Neural cell (in vitro differentiated cells): Measurements from ENCODE around the gene LRCH2. TPM values are rescaled to one million over a fixed set of nuclear protein-coding genes. Genes with fewer than 3 reads are reported as not detected.

Experiments
- H2AFZ ChIP-seq: fragments of 200-600, 300-800 bp; sonication (generic), shearing (Covaris generic); 2 replicates; pipeline ENCODE4 v1.6.0; 2014; ENCODE audit warnings: low read depth, mild to moderate bottlenecking, antibody characterized with exemption, low read length, moderate library complexity
- H3F3A ChIP-seq: fragments of 200-600 bp; shearing (Covaris generic); 2 replicates; pipeline ENCODE4 v1.6.1; 2016; ENCODE audit warnings: mild to moderate bottlenecking, moderate library complexity, mixed read lengths, antibody characterized with exemption, low read length; ENCODE audit not compliant: insufficient read depth, poor library complexity, severe bottlenecking
- H3K27ac ChIP-seq: fragments of 200-600, 300-800 bp; sonication (generic), shearing (Covaris generic); 2 replicates; pipeline ENCODE4 v1.5.1; 2014; ENCODE audit warnings: mild to moderate bottlenecking, low read length, moderate library complexity
- H3K27me3 ChIP-seq: fragments of 300-800, 200-600 bp; sonication (generic), shearing (Covaris generic); 2 replicates; pipeline ENCODE4 v1.6.0; 2014; ENCODE audit warnings: mild to moderate bottlenecking, low read depth, low read length, moderate library complexity; ENCODE audit not compliant: insufficient read depth
- H3K36me3 ChIP-seq: fragments of 300-800, 200-600 bp; sonication (generic), shearing (Covaris generic); 2 replicates; pipeline ENCODE4 v1.5.1; 2014; ENCODE audit warnings: mild to moderate bottlenecking, antibody characterized with exemption, low read length, moderate library complexity; ENCODE audit not compliant: insufficient read depth
- H3K4me2 ChIP-seq: fragments of 300-800, 200-600 bp; sonication (generic), shearing (Covaris generic); 2 replicates; pipeline ENCODE4 v1.6.0; 2014; ENCODE audit warnings: mild to moderate bottlenecking, low read length
- H3K4me3 ChIP-seq: fragments of 300-800, 200-600 bp; sonication (generic), shearing (Covaris generic); 2 replicates; pipeline ENCODE4 v1.5.1; 2014; ENCODE audit warnings: mild to moderate bottlenecking, low read length, moderate library complexity
- H3K79me2 ChIP-seq: fragments of 200-600 bp; shearing (Covaris generic); replicated peaks from 2 replicates; pipeline ENCODE4 v1.6.0; 2014; ENCODE audit warnings: mild to moderate bottlenecking, low read length, moderate library complexity; ENCODE audit not compliant: insufficient read depth
- H3K9ac ChIP-seq: fragments of 300-800, 200-600 bp; sonication (generic), shearing (Covaris generic); 2 replicates; pipeline ENCODE4 v1.6.1; 2016; ENCODE audit warnings: mild to moderate bottlenecking, low read length, mixed read lengths
- H3K9me2 ChIP-seq: fragments of 200-600 bp; shearing (Covaris generic); 2 replicates; pipeline ENCODE4 v1.6.1; 2016; ENCODE audit warnings: mild to moderate bottlenecking, low read length, mixed read lengths; ENCODE audit not compliant: insufficient read depth
- H3K9me3 ChIP-seq: fragments of 200-600, 300-800 bp; sonication (generic), shearing (Covaris generic); 2 replicates; pipeline ENCODE4 v1.6.1; 2016; ENCODE audit warnings: mild to moderate bottlenecking, mixed run types, low read length, moderate library complexity, mixed read lengths
- H4K20me1 ChIP-seq: fragments of 200-600 bp; shearing (Covaris generic); 2 replicates; pipeline ENCODE4 v1.6.1; 2016; ENCODE audit warnings: mild to moderate bottlenecking, mixed run types; ENCODE audit not compliant: insufficient read depth
- CTCF ChIP-seq: fragments of 450-650 bp; IDR thresholded peaks from 2 replicates; pipeline ENCODE4 v1.5.1; 2014; ENCODE audit warnings: antibody characterized with exemption, mild to moderate bottlenecking, moderate library complexity; ENCODE audit not compliant: poor library complexity, severe bottlenecking
- EP300 ChIP-seq: fragments of 450-650 bp; conservative IDR thresholded peaks from 2 replicates; pipeline ENCODE4 v1.6.1; 2014; ENCODE audit warnings: antibody characterized with exemption, mild to moderate bottlenecking, moderate library complexity; ENCODE audit not compliant: poor library complexity, severe bottlenecking
- EZH2 ChIP-seq: fragments of 200-600, 300-800 bp; shearing (Covaris generic), sonication (generic); IDR thresholded peaks from 2 replicates; pipeline ENCODE4 v1.6.1; 2014; ENCODE audit warnings: antibody characterized with exemption, low read length, borderline replicate concordance, mild to moderate bottlenecking; ENCODE audit not compliant: insufficient read depth, poor library complexity, severe bottlenecking
- MXI1 ChIP-seq: fragments of 450-650 bp; conservative IDR thresholded peaks from 2 replicates; pipeline ENCODE4 v1.6.1; 2014; ENCODE audit warnings: antibody characterized with exemption, mild to moderate bottlenecking; ENCODE audit not compliant: poor library complexity, severe bottlenecking
- POLR2AphosphoS5 ChIP-seq: IDR thresholded peaks from 2 replicates; pipeline ENCODE4 v1.6.1; 2012
- RAD21 ChIP-seq: fragments of 450-650 bp; conservative IDR thresholded peaks from 2 replicates; pipeline ENCODE4 v1.6.1; 2014; ENCODE audit warnings: antibody characterized with exemption, mild to moderate bottlenecking, moderate library complexity
- REST ChIP-seq: IDR thresholded peaks from 2 replicates; pipeline ENCODE4 v1.6.1; 2012; ENCODE audit warnings: borderline replicate concordance
- SMC3 ChIP-seq: fragments of 450-650 bp; conservative IDR thresholded peaks from 2 replicates; pipeline ENCODE4 v1.6.1; 2014; ENCODE audit warnings: antibody characterized with exemption, mild to moderate bottlenecking, moderate library complexity; ENCODE audit not compliant: poor library complexity
- TAF1 ChIP-seq: IDR thresholded peaks from 2 replicates; pipeline ENCODE4 v1.6.1; 2012; ENCODE audit warnings: low read depth
- polyA plus RNA-seq: library from polyadenylated mRNA; depleted of rRNA; stranded (reverse); fragments of >200 nt; gene quantifications from 2 replicates; pipeline ENCODE4 v1.2.3, GENCODE V29; 2014

The LRCH2 gene
- polyA plus RNA-seq, 1 donor from 2014 or later, result 46.6 TPM

DNA sequence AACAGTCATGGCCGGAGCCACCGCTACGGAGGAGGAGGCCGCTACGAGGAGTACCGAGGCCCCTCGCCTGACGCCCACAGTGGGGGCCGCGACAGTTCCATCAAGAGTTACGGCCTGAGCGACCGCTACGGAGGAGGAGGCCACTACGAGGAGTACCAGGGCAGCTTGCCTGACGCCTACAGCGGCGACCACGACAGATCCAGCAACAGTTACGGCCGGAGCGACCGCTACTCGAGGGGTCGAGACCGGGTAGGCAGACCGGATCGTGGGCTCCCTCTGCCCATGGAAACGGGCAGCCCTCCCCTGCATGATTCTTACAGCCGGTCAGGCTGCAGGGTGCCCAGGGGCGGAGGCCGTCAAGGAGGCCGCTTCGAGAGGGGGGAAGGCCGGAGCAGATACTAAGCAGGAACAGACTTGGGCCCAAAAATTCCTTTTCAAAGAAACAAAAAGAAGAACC lies 41.6 kb downstream of the LRCH2 start:
- Histone ChIP-seq H4K20me1 (no peaks in the 10 kb centered on the region), H3K27ac (no peak overlapping the region), H3K9ac (no peak overlapping the region), H3K36me3 (no peaks in the 10 kb centered on the region), H3K79me2 (peaks cover 8% of the 10 kb centered on the region), H3K9me3 (no peaks in the 10 kb centered on the region), H3F3A (no peaks in the 10 kb centered on the region), H2AFZ (no peak overlapping the region), H3K9me2 (no peaks in the 10 kb centered on the region), H3K27me3 (no peaks in the 10 kb centered on the region), H3K4me2 (no peak overlapping the region), H3K4me3 (no peak overlapping the region)
- no peak for TF ChIP-seq POLR2AphosphoS5
- TF ChIP-seq EP300, result no peak
- no peak for TF ChIP-seq SMC3
- TF ChIP-seq RAD21, result no peak
- no peak for TF ChIP-seq EZH2
- TF ChIP-seq MXI1, result no peak
- TF ChIP-seq REST, result no peak
- TF ChIP-seq CTCF, result no peak
- no peak for TF ChIP-seq TAF1

- H3K27ac ChIP-seq, result no peak overlapping the region
- TF ChIP-seq SMC3, result no peak
- no peak for TF ChIP-seq EZH2
- no peak for TF ChIP-seq REST
- no peak for TF ChIP-seq EP300
- TF ChIP-seq RAD21, result no peak
- TF ChIP-seq POLR2AphosphoS5, result no peak
- no peak for TF ChIP-seq TAF1
- no peak for TF ChIP-seq CTCF
- TF ChIP-seq MXI1, result no peak
- H3K4me3 ChIP-seq, result no peak overlapping the region
- H3K4me2 ChIP-seq, result no peak overlapping the region
- H2AFZ ChIP-seq, result no peak overlapping the region
- H3K79me2 ChIP-seq, result peaks cover 2% of the 10 kb centered on the region
- no peaks in the 10 kb centered on the region for H3K9me2 ChIP-seq
- H3K9me3 ChIP-seq, result no peaks in the 10 kb centered on the region
- no peaks in the 10 kb centered on the region for H3F3A ChIP-seq
- no peak overlapping the region for H3K9ac ChIP-seq
- no peaks in the 10 kb centered on the region for H3K27me3 ChIP-seq
- no peaks in the 10 kb centered on the region for H4K20me1 ChIP-seq
- H3K36me3 ChIP-seq, result no peaks in the 10 kb centered on the region
Observed at GRCh38 chrX:115191490-115192243, 42.2 kb downstream of the LRCH2 start.
